Panc1 (cell line): ENCODE data around the gene GALNT9. TPM values are rescaled to one million over a fixed set of nuclear protein-coding genes. Genes with fewer than 3 reads are reported as not detected.

Experiments used
- ATAC-seq: fragments of 200-7000 bp; cut with Tn5 transposase; 2 replicates; pipeline ENCODE4 v1.9.1; 2020; ENCODE audit warnings: mild to moderate bottlenecking, moderate library complexity
- BruUV-seq: library from RNA; stranded (reverse); fragments of 400-500 nt; replicated peaks from 2 replicates; lab custom pipeline; 2021; lab: Mats Ljungman, UMichigan
- CTCF ChIA-PET: fragments of 300-600 bp; sonication (Branson Sonifier 250); formaldehyde crosslinking; loops from one replicate; lab custom pipeline; 2022; ENCODE audit warnings: antibody characterized with exemption; lab: Charles Lee
- POLR2A ChIA-PET: fragments of 300-600 bp; sonication (Branson Sonifier 250); formaldehyde crosslinking; loops from one replicate; lab custom pipeline; 2022; ENCODE audit warnings: antibody characterized with exemption; lab: Charles Lee
- DNase-seq: peaks from one replicate; pipeline ENCODE4 v3.0.0-alpha.2; 2010; ENCODE audit warnings: low read depth, low spot score
- H3K27ac ChIP-seq: 2 replicates; pipeline ENCODE4 v1.5.1; 2011; ENCODE audit warnings: mild to moderate bottlenecking, low read length, inconsistent platforms
- H3K27me3 ChIP-seq: fragments of 200-500 bp; sonication (Bioruptor generic); 2 replicates; pipeline ENCODE4 v1.6.0; 2014; ENCODE audit warnings: low read length, inconsistent platforms; ENCODE audit not compliant: control insufficient read depth, insufficient read depth
- H3K36me3 ChIP-seq: fragments of 200-500 bp; sonication (Bioruptor generic); 2 replicates; pipeline ENCODE4 v1.5.1; 2014; ENCODE audit warnings: inconsistent platforms, mild to moderate bottlenecking, low read length, moderate library complexity; ENCODE audit not compliant: control insufficient read depth, insufficient read depth
- H3K4me1 ChIP-seq: 2 replicates; pipeline ENCODE4 v1.5.1; 2011; ENCODE audit warnings: inconsistent platforms, mild to moderate bottlenecking, low read length, moderate library complexity; ENCODE audit not compliant: control insufficient read depth, insufficient read depth
- H3K4me3 ChIP-seq, 2 experiments: 2 replicates each; pipeline ENCODE4 v1.5.1; 2011 to 2012; ENCODE audit warnings: low read depth in 2 of 2, low read length in 2 of 2, mild to moderate bottlenecking in 2 of 2, inconsistent platforms in 1 of 2, moderate library complexity in 1 of 2
- H3K9me3 ChIP-seq: fragments of 200-500 bp; sonication (Bioruptor generic); 2 replicates; pipeline ENCODE4 v1.5.1; 2014; ENCODE audit warnings: low read depth, mild to moderate bottlenecking, inconsistent platforms, low read length, moderate library complexity; ENCODE audit not compliant: control insufficient read depth, insufficient read depth
- POLR2AphosphoS5 ChIP-seq: IDR thresholded peaks from 2 replicates; pipeline ENCODE4 v1.6.1; 2012; ENCODE audit warnings: mild to moderate bottlenecking, low read depth, low read length, moderate library complexity
- SIN3A ChIP-seq: IDR thresholded peaks from 2 replicates; pipeline ENCODE4 v1.6.1; 2012; ENCODE audit warnings: low read depth, mild to moderate bottlenecking, low read length, moderate library complexity, borderline replicate concordance; ENCODE audit not compliant: insufficient read depth
- TCF7L2 ChIP-seq: IDR thresholded peaks from 2 replicates; pipeline ENCODE4 v1.6.1; 2011; ENCODE audit warnings: mild to moderate bottlenecking, low read depth, low read length, inconsistent platforms
- in situ Hi-C: cut with HindIII; loops from 2 replicates; pipeline ENCODE4 v1.10.0; 2016; ENCODE audit warnings: low sequenced_read_pairs, low pct_unique_long_range_greater_than_20kb
- intact Hi-C: fragments of 100-400 bp; cut with micrococcal nuclease; formaldehyde crosslinking; loops from one replicate; pipeline ENCODE4 v1.10.0; 2022; ENCODE audit not compliant: unreplicated experiment
- total RNA-seq: library from RNA; stranded (reverse); gene quantifications from one replicate; pipeline ENCODE4 v1.2.1, GENCODE V29; 2021; ENCODE audit not compliant: unreplicated experiment
- TF ChIP-seq, protein P1 (sequence below): fragments of 450-650 bp; IDR thresholded peaks from 2 replicates; pipeline ENCODE4 v1.5.1; 2017; ENCODE audit warnings: mild to moderate bottlenecking
- TF ChIP-seq, protein P2 (sequence below), 2 experiments: IDR thresholded peaks; 2 replicates each; pipeline ENCODE4 v1.6.1; 2011 to 2012; ENCODE audit warnings: low read depth in 2 of 2, control low read depth in 1 of 2, low read length in 1 of 2, mild to moderate bottlenecking in 1 of 2, moderate library complexity in 1 of 2; ENCODE audit not compliant: insufficient read depth in 1 of 2

GALNT9 gene
- total RNA-seq, 1 experiment from 2014 or later = 0.33 TPM

- intact Hi-C loops = loop anchor here (10.0 kb wide), 2 partner anchors 63 to 253 kb away; no protein-coding TSS in a partner anchor
- POLR2A ChIA-PET = no interaction called here
- Histone ChIP-seq H3K36me3 (no peaks in the 10 kb centered on the region), H3K27me3 (no peaks in the 10 kb centered on the region), H3K9me3 (no peaks in the 10 kb centered on the region), H3K27ac (no peak overlapping the region), H3K4me3 (no peak overlapping the region), H3K4me1 (no peaks in the 10 kb centered on the region)
- DNase-seq = no peak
- ATAC-seq = no peak
- BruUV-seq = no TSS peak
- CTCF ChIA-PET = no interaction called here
- in situ Hi-C loops = no loop called here
- no peak for TF ChIP-seq TCF7L2
- no peak for TF ChIP-seq POLR2AphosphoS5
- no peak for TF ChIP-seq SIN3A
- TF ChIP-seq, protein P1, sequence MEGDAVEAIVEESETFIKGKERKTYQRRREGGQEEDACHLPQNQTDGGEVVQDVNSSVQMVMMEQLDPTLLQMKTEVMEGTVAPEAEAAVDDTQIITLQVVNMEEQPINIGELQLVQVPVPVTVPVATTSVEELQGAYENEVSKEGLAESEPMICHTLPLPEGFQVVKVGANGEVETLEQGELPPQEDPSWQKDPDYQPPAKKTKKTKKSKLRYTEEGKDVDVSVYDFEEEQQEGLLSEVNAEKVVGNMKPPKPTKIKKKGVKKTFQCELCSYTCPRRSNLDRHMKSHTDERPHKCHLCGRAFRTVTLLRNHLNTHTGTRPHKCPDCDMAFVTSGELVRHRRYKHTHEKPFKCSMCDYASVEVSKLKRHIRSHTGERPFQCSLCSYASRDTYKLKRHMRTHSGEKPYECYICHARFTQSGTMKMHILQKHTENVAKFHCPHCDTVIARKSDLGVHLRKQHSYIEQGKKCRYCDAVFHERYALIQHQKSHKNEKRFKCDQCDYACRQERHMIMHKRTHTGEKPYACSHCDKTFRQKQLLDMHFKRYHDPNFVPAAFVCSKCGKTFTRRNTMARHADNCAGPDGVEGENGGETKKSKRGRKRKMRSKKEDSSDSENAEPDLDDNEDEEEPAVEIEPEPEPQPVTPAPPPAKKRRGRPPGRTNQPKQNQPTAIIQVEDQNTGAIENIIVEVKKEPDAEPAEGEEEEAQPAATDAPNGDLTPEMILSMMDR = no peak
- TF ChIP-seq, protein P2, sequence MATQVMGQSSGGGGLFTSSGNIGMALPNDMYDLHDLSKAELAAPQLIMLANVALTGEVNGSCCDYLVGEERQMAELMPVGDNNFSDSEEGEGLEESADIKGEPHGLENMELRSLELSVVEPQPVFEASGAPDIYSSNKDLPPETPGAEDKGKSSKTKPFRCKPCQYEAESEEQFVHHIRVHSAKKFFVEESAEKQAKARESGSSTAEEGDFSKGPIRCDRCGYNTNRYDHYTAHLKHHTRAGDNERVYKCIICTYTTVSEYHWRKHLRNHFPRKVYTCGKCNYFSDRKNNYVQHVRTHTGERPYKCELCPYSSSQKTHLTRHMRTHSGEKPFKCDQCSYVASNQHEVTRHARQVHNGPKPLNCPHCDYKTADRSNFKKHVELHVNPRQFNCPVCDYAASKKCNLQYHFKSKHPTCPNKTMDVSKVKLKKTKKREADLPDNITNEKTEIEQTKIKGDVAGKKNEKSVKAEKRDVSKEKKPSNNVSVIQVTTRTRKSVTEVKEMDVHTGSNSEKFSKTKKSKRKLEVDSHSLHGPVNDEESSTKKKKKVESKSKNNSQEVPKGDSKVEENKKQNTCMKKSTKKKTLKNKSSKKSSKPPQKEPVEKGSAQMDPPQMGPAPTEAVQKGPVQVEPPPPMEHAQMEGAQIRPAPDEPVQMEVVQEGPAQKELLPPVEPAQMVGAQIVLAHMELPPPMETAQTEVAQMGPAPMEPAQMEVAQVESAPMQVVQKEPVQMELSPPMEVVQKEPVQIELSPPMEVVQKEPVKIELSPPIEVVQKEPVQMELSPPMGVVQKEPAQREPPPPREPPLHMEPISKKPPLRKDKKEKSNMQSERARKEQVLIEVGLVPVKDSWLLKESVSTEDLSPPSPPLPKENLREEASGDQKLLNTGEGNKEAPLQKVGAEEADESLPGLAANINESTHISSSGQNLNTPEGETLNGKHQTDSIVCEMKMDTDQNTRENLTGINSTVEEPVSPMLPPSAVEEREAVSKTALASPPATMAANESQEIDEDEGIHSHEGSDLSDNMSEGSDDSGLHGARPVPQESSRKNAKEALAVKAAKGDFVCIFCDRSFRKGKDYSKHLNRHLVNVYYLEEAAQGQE (IDR thresholded peaks at IDR 0.05; ENCODE audit: insufficient read depth in 1 of 2, low read depth in 2 of 2, low read length in 1 of 2) = no peak
Observed at GRCh38 chr12:132151766-132152410, 177.5 kb downstream of the GALNT9 start.

DNA sequence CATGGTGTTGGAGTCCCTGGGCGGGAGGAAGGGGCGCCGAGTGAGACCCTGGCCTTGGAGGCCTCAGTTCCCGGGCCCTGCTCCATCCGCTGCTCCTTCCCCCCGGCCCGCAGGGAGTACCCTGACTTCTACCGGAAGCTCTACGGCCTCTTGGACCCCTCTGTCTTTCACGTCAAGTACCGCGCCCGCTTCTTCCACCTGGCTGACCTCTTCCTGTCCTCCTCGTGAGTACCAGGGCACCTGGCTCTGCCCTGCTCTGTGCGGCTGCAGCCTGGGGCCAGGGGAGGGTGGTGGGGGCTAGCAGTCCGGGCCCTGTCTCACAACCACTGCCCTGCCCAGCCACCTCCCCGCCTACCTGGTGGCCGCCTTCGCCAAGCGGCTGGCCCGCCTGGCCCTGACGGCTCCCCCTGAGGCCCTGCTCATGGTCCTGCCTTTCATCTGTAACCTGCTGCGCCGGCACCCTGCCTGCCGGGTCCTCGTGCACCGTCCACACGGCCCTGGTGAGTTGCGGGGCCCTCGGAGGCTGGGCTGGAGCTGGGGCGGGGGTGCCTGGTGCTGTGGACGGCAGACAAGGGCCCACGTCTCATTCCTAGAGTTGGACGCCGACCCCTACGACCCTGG, 178.1 kb downstream of the GALNT9 start:
- intact Hi-C loops (loop anchor here (10.0 kb wide), 2 partner anchors 64 to 254 kb away; no protein-coding TSS in a partner anchor), in situ Hi-C loops (no loop called here)
- ChIA-PET POLR2A (no interaction called here), CTCF (interaction anchor here (0.6 kb wide), 1 partner anchor 33 kb away, joined by 3 read pairs; no protein-coding TSS in a partner anchor)
- BruUV-seq = no TSS peak
- ATAC-seq (no peak), DNase-seq (no peak)
- H3K9me3 ChIP-seq = no peaks in the 10 kb centered on the region
- H3K36me3 ChIP-seq = no peaks in the 10 kb centered on the region
- H3K4me1 ChIP-seq = no peaks in the 10 kb centered on the region
- no peak overlapping the region for H3K4me3 ChIP-seq
- H3K27ac ChIP-seq = no peak overlapping the region
- TF ChIP-seq, protein P1 = no peak
- no peaks in the 10 kb centered on the region for H3K27me3 ChIP-seq
